HepG2 (cell line): ENCODE measurements around the gene GRAP. TPM values are rescaled to one million over a fixed set of nuclear protein-coding genes. Genes with fewer than 3 reads are reported as not detected.

ENCODE experiments used
- ATAC-seq: fragments of 200-7000 bp; cut with Tn5 transposase; 3 replicates; pipeline ENCODE4 v1.9.1; 2020; ENCODE audit warnings: mild to moderate bottlenecking, moderate library complexity
- BruUV-seq: library from RNA; stranded (reverse); fragments of 400-500 nt; replicated peaks from 2 replicates; lab custom pipeline; 2021; lab: Mats Ljungman, UMichigan
- CTCF ChIA-PET: fragments of 300-600 bp; formaldehyde crosslinking; extraction: SDS; loops from one replicate; lab custom pipeline; 2021; ENCODE audit warnings: low total read pairs, inconsistent platforms, low intra/inter-chr PET ratio; lab: Yijun Ruan, JAX
- POLR2A ChIA-PET: fragments of 350-600 bp; sonication (Branson Sonifier 250); formaldehyde crosslinking; loops from one replicate; lab custom pipeline; 2020; ENCODE audit warnings: antibody characterized with exemption, inconsistent platforms; lab: Yijun Ruan, JAX
- DNase-seq: peaks from one replicate; pipeline ENCODE4 v3.0.0-alpha.2; 2015; ENCODE audit warnings: low spot score
- FAIRE-seq: peaks from 3 replicates; lab custom pipeline; 2011; peaks lifted over from hg19 to GRCh38; lab: Jason Lieb, UNC
- H2AFZ ChIP-seq: one replicate; pipeline ENCODE4 v1.6.1; 2011; ENCODE audit warnings: low read length, inconsistent platforms
- H3K27ac ChIP-seq: fragments of 300-600 bp; 3 replicates; pipeline ENCODE4 v1.8.0; 2011; ENCODE audit warnings: mixed run types, mild to moderate bottlenecking, mixed read lengths, low read length, inconsistent platforms; ENCODE audit not compliant: insufficient read depth; ENCODE audit errors: extremely low read length
- H3K27me3 ChIP-seq, 2 experiments: fragments of 200-600 bp in 1 of 2; 2 replicates in 1 of 2; 3 replicates in 1 of 2; pipeline versions ENCODE4 v1.6.0 to v1.8.0; 2011; ENCODE audit warnings: low read length in 2 of 2, mild to moderate bottlenecking in 2 of 2, moderate library complexity in 2 of 2, inconsistent platforms in 1 of 2; ENCODE audit not compliant: insufficient read depth in 2 of 2, control insufficient read depth in 1 of 2
- H3K36me3 ChIP-seq, 2 experiments: fragments of 200-600 bp in 1 of 2; replicated peaks in 1 of 2; 2 replicates in 1 of 2; 3 replicates in 1 of 2; pipeline versions ENCODE4 v1.5.1 to v1.8.0; 2011; ENCODE audit warnings: low read length in 2 of 2, inconsistent platforms in 1 of 2; ENCODE audit not compliant: insufficient read depth in 2 of 2, control insufficient read depth in 1 of 2
- H3K4me1 ChIP-seq: 2 replicates; pipeline ENCODE4 v1.5.1; 2012; ENCODE audit warnings: low read length, inconsistent platforms; ENCODE audit not compliant: insufficient read depth
- H3K4me2 ChIP-seq: 2 replicates; pipeline ENCODE4 v1.6.0; 2011; ENCODE audit warnings: low read depth, low read length, inconsistent platforms
- H3K4me3 ChIP-seq, 3 experiments: fragments of 200-600 bp in 1 of 3; sonication (generic), shearing (Covaris generic) in 1 of 3; replicated peaks in 1 of 3; 2 replicates each; pipeline ENCODE4 v1.5.1; 2011 to 2016; ENCODE audit warnings: low read length in 3 of 3, inconsistent platforms in 2 of 3, low read depth in 2 of 3, mild to moderate bottlenecking in 2 of 3, control low read depth in 1 of 3, mixed read lengths in 1 of 3; ENCODE audit not compliant: insufficient read depth in 1 of 3
- H3K79me2 ChIP-seq: one replicate; pipeline ENCODE4 v1.6.1; 2011; ENCODE audit warnings: low read length, inconsistent platforms; ENCODE audit not compliant: insufficient read depth
- H3K9ac ChIP-seq: 2 replicates; pipeline ENCODE4 v1.6.0; 2011; ENCODE audit warnings: mild to moderate bottlenecking, low read depth, low read length, inconsistent platforms; ENCODE audit not compliant: insufficient read depth
- H3K9me3 ChIP-seq: 2 replicates; pipeline ENCODE4 v1.5.1; 2012; ENCODE audit warnings: mild to moderate bottlenecking, low read length
- H4K20me1 ChIP-seq: 2 replicates; pipeline ENCODE4 v1.6.0; 2011; ENCODE audit warnings: inconsistent platforms, mild to moderate bottlenecking, low read length, moderate library complexity; ENCODE audit not compliant: insufficient read depth
- DMAP1 ChIP-seq: IDR thresholded peaks from 2 replicates; pipeline ENCODE4 v1.6.1; 2016
- GTF2F1 ChIP-seq: fragments of 150-350 bp; IDR thresholded peaks from 2 replicates; pipeline ENCODE4 v1.6.1; 2014; ENCODE audit warnings: low read length
- JUND ChIP-seq: sonication (generic); formaldehyde crosslinking; IDR thresholded peaks from 2 replicates; pipeline ENCODE4 v1.8.0; 2022; ENCODE audit warnings: mild to moderate bottlenecking, missing genetic modification reagents
- RARA ChIP-seq: IDR thresholded peaks from 2 replicates; pipeline ENCODE4 v1.6.1; 2016; ENCODE audit warnings: missing genetic modification reagents, missing compliant biosample characterization
- SAP130 ChIP-seq: IDR thresholded peaks from 2 replicates; pipeline ENCODE4 v1.6.1; 2016; ENCODE audit warnings: low read depth
- TEAD2 ChIP-seq: sonication (generic); formaldehyde crosslinking; IDR thresholded peaks from 2 replicates; pipeline ENCODE4 v1.9.0; 2021; ENCODE audit warnings: missing genetic modification reagents
- ZNF263 ChIP-seq: sonication (generic); formaldehyde crosslinking; IDR thresholded peaks from 2 replicates; pipeline ENCODE4 v1.4.0; 2020; ENCODE audit warnings: missing genetic modification reagents
- ZNF550 ChIP-seq: sonication (generic); formaldehyde crosslinking; IDR thresholded peaks from 2 replicates; pipeline ENCODE4 v1.4.0; 2020; ENCODE audit warnings: mild to moderate bottlenecking, missing genetic modification reagents, borderline replicate concordance
- ZSCAN9 ChIP-seq: IDR thresholded peaks from 2 replicates; pipeline ENCODE4 v1.6.1; 2016; ENCODE audit warnings: borderline replicate concordance
- WGBS: methylation state at CpG from one replicate; pipeline ENCODE4 v1.1.6; 2017; ENCODE audit warnings: low lambda C conversion rate; 5-methylcytosine and 5-hydroxymethylcytosine counted together
- in situ Hi-C: cut with HindIII; loops from 2 replicates; pipeline ENCODE4 v1.10.0; 2017; ENCODE audit warnings: low pct_unique_long_range_greater_than_20kb; ENCODE audit not compliant: extremely low pct_ligation_motif_present
- intact Hi-C: fragments of 100-400 bp; cut with micrococcal nuclease; formaldehyde crosslinking; loops from one replicate; pipeline ENCODE4 v1.10.0; 2022; ENCODE audit not compliant: unreplicated experiment
- polyA plus RNA-seq, 8 experiments: library from polyadenylated mRNA; depleted of rRNA in 3 of 8; stranded (reverse) in 7 of 8; unstranded in 1 of 8; fragments of >200 nt; fragmentation: Illumina TruSeq in 4 of 8; extraction: Trizol in 4 of 8; gene quantifications; 2 replicates each; pipeline versions ENCODE4 v1.2.1 to v1.2.3, GENCODE V29; 2011 to 2016; ENCODE audit warnings: low read depth in 4 of 8, missing spikeins in 1 of 8, mixed read lengths in 1 of 8; ENCODE audit not compliant: insufficient read depth in 1 of 8
- total RNA-seq, 5 experiments: library from RNA; depleted of rRNA; stranded (reverse); fragments of >200 nt; fragmentation: Illumina TruSeq; extraction: Trizol; gene quantifications; 2 replicates each; pipeline ENCODE4 v1.2.3, GENCODE V29; 2016; ENCODE audit warnings: low read depth in 1 of 5
- TF ChIP-seq, protein P1 (sequence below): sonication (generic); formaldehyde crosslinking; IDR thresholded peaks from 2 replicates; pipeline ENCODE4 v1.4.0; 2020; ENCODE audit warnings: missing genetic modification reagents, mild to moderate bottlenecking, borderline replicate concordance
- TF ChIP-seq, protein P2 (sequence below): sonication (generic); formaldehyde crosslinking; IDR thresholded peaks from 2 replicates; pipeline ENCODE4 v1.4.0; 2020; ENCODE audit warnings: missing genetic modification reagents
- TF ChIP-seq, protein P3 (sequence below): sonication (generic); formaldehyde crosslinking; IDR thresholded peaks from 2 replicates; pipeline ENCODE4 v1.5.1; 2020; ENCODE audit warnings: mild to moderate bottlenecking, missing genetic modification reagents, borderline replicate concordance

Gene GRAP
- total and polyA plus RNA-seq, 2 of the 13 experiments (the other 11 are each of a cell fraction or from before 2014, with no cell fraction given): 0.77 to 1.7 TPM

GRCh38 chr17:18980682-18981334, 65.9 kb downstream of the GRAP start (continued):
- TF ChIP-seq TEAD2 (CRISPR knock-in tag): no peak
- peak; percentile 26; the same call in 1 of the 2 replicates for TF ChIP-seq RARA (CRISPR knock-in tag)
- TF ChIP-seq ZNF263 (CRISPR knock-in tag): peak; percentile 98
- TF ChIP-seq JUND (CRISPR knock-in tag): no peak
- no peak for TF ChIP-seq ZNF550 (CRISPR knock-in tag)

GRCh38 chr17:18978655-18979054, 68.1 kb downstream of the GRAP start:
- POLR2A ChIA-PET: interaction anchor here (1.5 kb wide), 1 partner anchor 11 kb away, joined by 4 read pairs; no protein-coding TSS in a partner anchor
- in situ Hi-C loops: no loop called here
- TF ChIP-seq DMAP1 (0 out of 2 replicates have a peak, but pooled peaks have one; percentile 38), ZSCAN9 (no peak), SAP130 (CRISPR knock-in tag) (peak; percentile 31; the same call in 1 of the 2 replicates), GTF2F1 (no peak)
- TF ChIP-seq, protein P1, sequence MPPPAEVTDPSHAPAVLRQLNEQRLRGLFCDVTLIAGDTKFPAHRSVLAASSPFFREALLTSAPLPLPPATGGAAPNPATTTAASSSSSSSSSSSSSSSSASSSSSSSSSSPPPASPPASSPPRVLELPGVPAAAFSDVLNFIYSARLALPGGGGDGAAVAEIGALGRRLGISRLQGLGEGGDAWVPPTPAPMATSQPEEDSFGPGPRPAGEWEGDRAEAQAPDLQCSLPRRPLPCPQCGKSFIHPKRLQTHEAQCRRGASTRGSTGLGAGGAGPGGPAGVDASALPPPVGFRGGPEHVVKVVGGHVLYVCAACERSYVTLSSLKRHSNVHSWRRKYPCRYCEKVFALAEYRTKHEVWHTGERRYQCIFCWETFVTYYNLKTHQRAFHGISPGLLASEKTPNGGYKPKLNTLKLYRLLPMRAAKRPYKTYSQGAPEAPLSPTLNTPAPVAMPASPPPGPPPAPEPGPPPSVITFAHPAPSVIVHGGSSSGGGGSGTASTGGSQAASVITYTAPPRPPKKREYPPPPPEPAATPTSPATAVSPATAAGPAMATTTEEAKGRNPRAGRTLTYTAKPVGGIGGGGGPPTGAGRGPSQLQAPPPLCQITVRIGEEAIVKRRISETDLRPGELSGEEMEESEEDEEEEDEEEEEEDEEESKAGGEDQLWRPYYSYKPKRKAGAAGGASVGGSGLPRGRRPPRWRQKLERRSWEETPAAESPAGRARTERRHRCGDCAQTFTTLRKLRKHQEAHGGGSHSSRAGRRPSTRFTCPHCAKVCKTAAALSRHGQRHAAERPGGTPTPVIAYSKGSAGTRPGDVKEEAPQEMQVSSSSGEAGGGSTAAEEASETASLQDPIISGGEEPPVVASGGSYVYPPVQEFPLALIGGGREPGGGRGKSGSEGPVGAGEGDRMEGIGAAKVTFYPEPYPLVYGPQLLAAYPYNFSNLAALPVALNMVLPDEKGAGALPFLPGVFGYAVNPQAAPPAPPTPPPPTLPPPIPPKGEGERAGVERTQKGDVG (CRISPR knock-in tag): peak; percentile 71; the same call in 1 of the 2 replicates
- TF ChIP-seq, protein P2, sequence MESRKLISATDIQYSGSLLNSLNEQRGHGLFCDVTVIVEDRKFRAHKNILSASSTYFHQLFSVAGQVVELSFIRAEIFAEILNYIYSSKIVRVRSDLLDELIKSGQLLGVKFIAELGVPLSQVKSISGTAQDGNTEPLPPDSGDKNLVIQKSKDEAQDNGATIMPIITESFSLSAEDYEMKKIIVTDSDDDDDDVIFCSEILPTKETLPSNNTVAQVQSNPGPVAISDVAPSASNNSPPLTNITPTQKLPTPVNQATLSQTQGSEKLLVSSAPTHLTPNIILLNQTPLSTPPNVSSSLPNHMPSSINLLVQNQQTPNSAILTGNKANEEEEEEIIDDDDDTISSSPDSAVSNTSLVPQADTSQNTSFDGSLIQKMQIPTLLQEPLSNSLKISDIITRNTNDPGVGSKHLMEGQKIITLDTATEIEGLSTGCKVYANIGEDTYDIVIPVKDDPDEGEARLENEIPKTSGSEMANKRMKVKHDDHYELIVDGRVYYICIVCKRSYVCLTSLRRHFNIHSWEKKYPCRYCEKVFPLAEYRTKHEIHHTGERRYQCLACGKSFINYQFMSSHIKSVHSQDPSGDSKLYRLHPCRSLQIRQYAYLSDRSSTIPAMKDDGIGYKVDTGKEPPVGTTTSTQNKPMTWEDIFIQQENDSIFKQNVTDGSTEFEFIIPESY (CRISPR knock-in tag): peak; percentile 82
- TF ChIP-seq, protein P3, sequence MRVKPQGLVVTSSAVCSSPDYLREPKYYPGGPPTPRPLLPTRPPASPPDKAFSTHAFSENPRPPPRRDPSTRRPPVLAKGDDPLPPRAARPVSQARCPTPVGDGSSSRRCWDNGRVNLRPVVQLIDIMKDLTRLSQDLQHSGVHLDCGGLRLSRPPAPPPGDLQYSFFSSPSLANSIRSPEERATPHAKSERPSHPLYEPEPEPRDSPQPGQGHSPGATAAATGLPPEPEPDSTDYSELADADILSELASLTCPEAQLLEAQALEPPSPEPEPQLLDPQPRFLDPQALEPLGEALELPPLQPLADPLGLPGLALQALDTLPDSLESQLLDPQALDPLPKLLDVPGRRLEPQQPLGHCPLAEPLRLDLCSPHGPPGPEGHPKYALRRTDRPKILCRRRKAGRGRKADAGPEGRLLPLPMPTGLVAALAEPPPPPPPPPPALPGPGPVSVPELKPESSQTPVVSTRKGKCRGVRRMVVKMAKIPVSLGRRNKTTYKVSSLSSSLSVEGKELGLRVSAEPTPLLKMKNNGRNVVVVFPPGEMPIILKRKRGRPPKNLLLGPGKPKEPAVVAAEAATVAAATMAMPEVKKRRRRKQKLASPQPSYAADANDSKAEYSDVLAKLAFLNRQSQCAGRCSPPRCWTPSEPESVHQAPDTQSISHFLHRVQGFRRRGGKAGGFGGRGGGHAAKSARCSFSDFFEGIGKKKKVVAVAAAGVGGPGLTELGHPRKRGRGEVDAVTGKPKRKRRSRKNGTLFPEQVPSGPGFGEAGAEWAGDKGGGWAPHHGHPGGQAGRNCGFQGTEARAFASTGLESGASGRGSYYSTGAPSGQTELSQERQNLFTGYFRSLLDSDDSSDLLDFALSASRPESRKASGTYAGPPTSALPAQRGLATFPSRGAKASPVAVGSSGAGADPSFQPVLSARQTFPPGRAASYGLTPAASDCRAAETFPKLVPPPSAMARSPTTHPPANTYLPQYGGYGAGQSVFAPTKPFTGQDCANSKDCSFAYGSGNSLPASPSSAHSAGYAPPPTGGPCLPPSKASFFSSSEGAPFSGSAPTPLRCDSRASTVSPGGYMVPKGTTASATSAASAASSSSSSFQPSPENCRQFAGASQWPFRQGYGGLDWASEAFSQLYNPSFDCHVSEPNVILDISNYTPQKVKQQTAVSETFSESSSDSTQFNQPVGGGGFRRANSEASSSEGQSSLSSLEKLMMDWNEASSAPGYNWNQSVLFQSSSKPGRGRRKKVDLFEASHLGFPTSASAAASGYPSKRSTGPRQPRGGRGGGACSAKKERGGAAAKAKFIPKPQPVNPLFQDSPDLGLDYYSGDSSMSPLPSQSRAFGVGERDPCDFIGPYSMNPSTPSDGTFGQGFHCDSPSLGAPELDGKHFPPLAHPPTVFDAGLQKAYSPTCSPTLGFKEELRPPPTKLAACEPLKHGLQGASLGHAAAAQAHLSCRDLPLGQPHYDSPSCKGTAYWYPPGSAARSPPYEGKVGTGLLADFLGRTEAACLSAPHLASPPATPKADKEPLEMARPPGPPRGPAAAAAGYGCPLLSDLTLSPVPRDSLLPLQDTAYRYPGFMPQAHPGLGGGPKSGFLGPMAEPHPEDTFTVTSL (CRISPR knock-in tag): no peak

More at GRCh38 chr17:18978655-18979054, 68.1 kb downstream of the GRAP start:
- Histone ChIP-seq H3K9me3 (no peaks in the 10 kb centered on the region), H4K20me1 (no peaks in the 10 kb centered on the region), H3K4me1 (peaks cover 51% of the 10 kb centered on the region), H3K27ac (no peak overlapping the region), H3K36me3 (peaks cover 28 to 64% of the 10 kb centered on the region in 2 experiments; a peak in 4 of 5 replicates), H3K27me3 (no peaks in the 10 kb centered on the region), H3K9ac (no peak overlapping the region), H3K79me2 (no peaks in the 10 kb centered on the region), H3K4me2 (no peak overlapping the region), H3K4me3 (no peak overlapping the region), H2AFZ (no peak overlapping the region)
- DNase-seq (no peak), FAIRE-seq (no peak), ATAC-seq (no peak)
- intact Hi-C loops: no loop called here
- CTCF ChIA-PET: no interaction called here
- BruUV-seq: no TSS peak
- WGBS: 75% methylated on average over 9 of the region's 17 CpGs
